IMR-90 (cell line): ENCODE results near the gene TCF19. TPM values are rescaled to one million over a fixed set of nuclear protein-coding genes. Genes with fewer than 3 reads are reported as not detected.

Experiments
- ATAC-seq: fragments of 200-7000 bp; cut with Tn5 transposase; 2 replicates; pipeline ENCODE4 v1.9.1; 2020; ENCODE audit warnings: low read depth, mild to moderate bottlenecking, moderate library complexity
- BruUV-seq: library from RNA; stranded (reverse); fragments of 400-500 nt; replicated peaks from 2 replicates; lab custom pipeline; 2021; lab: Mats Ljungman, UMichigan
- CTCF ChIA-PET: fragments of 300-600 bp; formaldehyde crosslinking; extraction: SDS; loops from one replicate; lab custom pipeline; 2021; ENCODE audit warnings: antibody characterized with exemption; lab: Yijun Ruan, JAX
- POLR2A ChIA-PET: fragments of 300-600 bp; sonication (Branson Sonifier 250); formaldehyde crosslinking; loops from one replicate; lab custom pipeline; 2022; ENCODE audit warnings: antibody characterized with exemption; ENCODE audit not compliant: unreplicated experiment; lab: Charles Lee
- DNase-seq: peaks from one replicate; pipeline ENCODE4 v3.0.0; 2013
- H2AFZ ChIP-seq: replicated peaks from 2 replicates; pipeline ENCODE3; 2013; ENCODE audit warnings: low read length, mild to moderate bottlenecking; ENCODE audit not compliant: poor library complexity
- H2AK5ac ChIP-seq: 2 replicates; pipeline ENCODE4 v1.6.1; 2013; ENCODE audit warnings: low read depth, low read length, inconsistent platforms
- H2AK9ac ChIP-seq: replicated peaks from 2 replicates; pipeline ENCODE3; 2013; ENCODE audit warnings: mild to moderate bottlenecking, low read depth, low read length, moderate library complexity; ENCODE audit not compliant: poor library complexity
- H2BK120ac ChIP-seq: 2 replicates; pipeline ENCODE4 v1.6.1; 2013; ENCODE audit warnings: low read depth, low read length, inconsistent platforms
- H2BK15ac ChIP-seq: 3 replicates; pipeline ENCODE4 v1.6.1; 2013; ENCODE audit warnings: low read depth, low read length, inconsistent platforms
- H2BK20ac ChIP-seq: 2 replicates; pipeline ENCODE4 v1.6.1; 2013; ENCODE audit warnings: low read depth, mild to moderate bottlenecking, inconsistent platforms, low read length, moderate library complexity
- H2BK5ac ChIP-seq: 2 replicates; pipeline ENCODE4 v1.6.1; 2013; ENCODE audit warnings: mild to moderate bottlenecking, low read depth, low read length, inconsistent platforms; ENCODE audit not compliant: poor library complexity, severe bottlenecking
- H3K14ac ChIP-seq: replicated peaks from 2 replicates; pipeline ENCODE4 v1.6.1; 2013; ENCODE audit warnings: low read depth, low read length, inconsistent platforms
- H3K18ac ChIP-seq: 2 replicates; pipeline ENCODE4 v1.6.1; 2013; ENCODE audit warnings: low read depth, low read length, control low read depth
- H3K23ac ChIP-seq: 2 replicates; pipeline ENCODE4 v1.6.1; 2013; ENCODE audit warnings: low read depth, low read length, inconsistent platforms
- H3K27ac ChIP-seq: 2 replicates; pipeline ENCODE4 v1.5.1; 2013; ENCODE audit warnings: mild to moderate bottlenecking, control low read depth, low read length; ENCODE audit not compliant: insufficient read depth
- H3K27me3 ChIP-seq: 2 replicates; pipeline ENCODE4 v1.6.1; 2013; ENCODE audit warnings: low read length; ENCODE audit not compliant: control insufficient read depth, insufficient read depth
- H3K36me3 ChIP-seq: 2 replicates; pipeline ENCODE4 v1.6.1; 2013; ENCODE audit warnings: low read length, mixed read lengths; ENCODE audit not compliant: control insufficient read depth, insufficient read depth
- H3K4ac ChIP-seq: 2 replicates; pipeline ENCODE4 v1.6.1; 2013; ENCODE audit warnings: low read depth, low read length, inconsistent platforms
- H3K4me1 ChIP-seq: 2 replicates; pipeline ENCODE4 v1.6.1; 2013; ENCODE audit warnings: low read length, mixed read lengths; ENCODE audit not compliant: control insufficient read depth, insufficient read depth
- H3K4me2 ChIP-seq: 2 replicates; pipeline ENCODE4 v1.6.1; 2013; ENCODE audit warnings: low read depth, mild to moderate bottlenecking, control low read depth, low read length, moderate library complexity
- H3K4me3 ChIP-seq: 2 replicates; pipeline ENCODE4 v1.5.1; 2013; ENCODE audit warnings: low read depth, mild to moderate bottlenecking, control low read depth, low read length, moderate library complexity; ENCODE audit not compliant: insufficient read depth
- H3K56ac ChIP-seq: 2 replicates; pipeline ENCODE4 v1.6.1; 2013; ENCODE audit warnings: low read length, inconsistent platforms; ENCODE audit not compliant: insufficient read depth; ENCODE audit errors: extremely low read depth
- H3K79me1 ChIP-seq, 2 experiments: 2 replicates each; pipeline ENCODE4 v1.6.1; 2013; ENCODE audit warnings: low read length in 2 of 2, inconsistent platforms in 1 of 2, low read depth in 1 of 2
- H3K9ac ChIP-seq: 2 replicates; pipeline ENCODE4 v1.6.1; 2013; ENCODE audit warnings: low read depth, low read length, control low read depth
- H3K9me1 ChIP-seq: 2 replicates; pipeline ENCODE4 v1.6.1; 2013; ENCODE audit warnings: low read length, inconsistent platforms; ENCODE audit not compliant: insufficient read depth
- H3K9me3 ChIP-seq: 2 replicates; pipeline ENCODE4 v1.6.1; 2013; ENCODE audit warnings: low read length; ENCODE audit not compliant: control insufficient read depth, insufficient read depth
- H4K20me1 ChIP-seq: 2 replicates; pipeline ENCODE4 v1.6.1; 2013; ENCODE audit warnings: low read length, inconsistent platforms; ENCODE audit not compliant: insufficient read depth
- H4K5ac ChIP-seq: 2 replicates; pipeline ENCODE4 v1.6.1; 2013; ENCODE audit warnings: mild to moderate bottlenecking, low read depth, low read length, control low read depth
- H4K8ac ChIP-seq, 2 experiments: 2 replicates each; pipeline ENCODE4 v1.6.1; 2013; ENCODE audit warnings: low read depth in 2 of 2, low read length in 2 of 2, control low read depth in 1 of 2, inconsistent platforms in 1 of 2
- H4K91ac ChIP-seq: 2 replicates; pipeline ENCODE4 v1.6.1; 2013; ENCODE audit warnings: low read depth, low read length, inconsistent platforms; ENCODE audit not compliant: insufficient read depth
- FOS ChIP-seq: fragments of 150-350 bp; IDR thresholded peaks from 2 replicates; pipeline ENCODE4 v1.6.1; 2016; ENCODE audit warnings: low read depth, low read length
- RCOR1 ChIP-seq: IDR thresholded peaks from 2 replicates; pipeline ENCODE4 v1.6.1; 2012; ENCODE audit warnings: mild to moderate bottlenecking, low read length, improper control_type of control experiment; ENCODE audit not compliant: insufficient replicate concordance
- WGBS, 2 experiments: methylation state at CpG; one replicate each; pipeline versions ENCODE4 v1.1.5 to v1.1.7; 2013; ENCODE audit warnings: missing lambda C conversion rate in 2 of 2; ENCODE audit not compliant: insufficient read length in 1 of 2; ENCODE audit errors: extremely low coverage in 2 of 2; 5-methylcytosine and 5-hydroxymethylcytosine counted together
- dilution Hi-C: fragments of 300-500 bp; cut with HindIII; formaldehyde crosslinking; loops from one replicate; pipeline ENCODE4 v1.14.3; 2018; ENCODE audit warnings: low sequenced_read_pairs; ENCODE audit not compliant: unreplicated experiment
- in situ Hi-C: fragments of 300-500 bp; cut with MboI; formaldehyde crosslinking; loops from 3 replicates; pipeline ENCODE4 v1.14.3; 2019; ENCODE audit warnings: low sequenced_read_pairs, inconsistent platforms, mixed read lengths
- intact Hi-C: fragments of 100-400 bp; cut with micrococcal nuclease; formaldehyde crosslinking; loops from 2 replicates; pipeline ENCODE4 v1.10.0; 2022
- polyA plus RNA-seq, 3 experiments: library from polyadenylated mRNA; depleted of rRNA; stranded (reverse); fragments of >200 nt; gene quantifications; 2 replicates each; pipeline ENCODE4 v1.2.3, GENCODE V29; 2012; ENCODE audit warnings: low replicate concordance in 1 of 3
- total RNA-seq: library from RNA; depleted of rRNA; stranded (reverse); fragments of >200 nt; gene quantifications from 2 replicates; pipeline ENCODE4 v1.2.3, GENCODE V29; 2012

TCF19 gene
- total and polyA plus RNA-seq, 2 of the 4 experiments (the other 2 are of a cell fraction), result 13.1 to 14.2 TPM

DNA sequence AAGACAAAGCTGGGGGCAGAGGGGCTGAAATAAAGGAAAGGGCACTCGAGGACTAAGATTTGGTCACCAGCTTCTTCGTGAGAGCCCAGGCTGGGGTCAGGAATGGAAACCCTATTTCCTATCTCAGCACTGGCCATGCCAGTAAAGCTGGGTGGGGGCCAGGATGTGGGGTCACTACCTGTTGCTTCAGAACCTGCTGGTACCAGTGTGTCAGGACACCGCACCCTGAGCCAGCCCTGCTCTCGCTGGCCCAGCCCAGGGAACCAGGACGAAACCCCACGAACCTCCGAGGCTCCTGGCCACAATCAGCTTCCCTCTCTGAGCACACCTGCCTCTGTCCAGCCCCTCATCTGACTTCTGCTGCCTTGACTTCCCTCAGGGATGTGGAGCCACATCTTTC, 40.2 kb upstream of the TCF19 start:
- Histone ChIP-seq H4K91ac (no peak overlapping the region), H3K9me1 (peaks cover 15% of the 10 kb centered on the region), H3K23ac (no peak overlapping the region), H3K4me3 (no peak overlapping the region), H3K27ac (no peak overlapping the region), H3K4ac (no peak overlapping the region), H3K18ac (no peak overlapping the region), H2AFZ (no peak overlapping the region), H3K56ac (no peak overlapping the region), H3K9ac (no peak overlapping the region), H4K8ac (no peak overlapping the region), H2BK20ac (no peak overlapping the region), H4K5ac (no peak overlapping the region), H2AK5ac (no peak overlapping the region), H2BK15ac (no peak overlapping the region), H4K20me1 (no peaks in the 10 kb centered on the region), H2AK9ac (peak overlapping the region; percentile 35), H3K36me3 (no peaks in the 10 kb centered on the region), H2BK120ac (no peak overlapping the region), H3K79me1 (peaks cover 0 to 9% of the 10 kb centered on the region in 2 experiments; a peak in 2 of 4 replicates), H2BK5ac (no peak overlapping the region), H3K27me3 (peaks cover 3% of the 10 kb centered on the region; the same call in 1 of the 2 replicates), H3K9me3 (no peaks in the 10 kb centered on the region), H3K14ac (no peak overlapping the region), H3K4me2 (no peak overlapping the region), H3K4me1 (peaks cover 13% of the 10 kb centered on the region)
- ChIA-PET CTCF (interaction anchor here (0.6 kb wide), 1 partner anchor 27 kb away, joined by 5 read pairs; no protein-coding TSS in a partner anchor), POLR2A (no interaction called here)
- TF ChIP-seq FOS (no peak), RCOR1 (no peak)
- DNase-seq (no peak), ATAC-seq (no peak)
- 100% methylated on average over 3 of the region's 7 CpGs; no CpG with 5 or more reads in 1 of the 2 experiments for WGBS, 2 experiments
- intact Hi-C loops, result no loop called here
- dilution Hi-C loops, result no loop called here
- in situ Hi-C loops, result no loop called here
- BruUV-seq, result no TSS peak
